ENCODE results near the gene FAM161A.
A peak's percentile ranks its signal among the peaks of the same experiment; 100 is the strongest.

FAM161A gene

DNA sequence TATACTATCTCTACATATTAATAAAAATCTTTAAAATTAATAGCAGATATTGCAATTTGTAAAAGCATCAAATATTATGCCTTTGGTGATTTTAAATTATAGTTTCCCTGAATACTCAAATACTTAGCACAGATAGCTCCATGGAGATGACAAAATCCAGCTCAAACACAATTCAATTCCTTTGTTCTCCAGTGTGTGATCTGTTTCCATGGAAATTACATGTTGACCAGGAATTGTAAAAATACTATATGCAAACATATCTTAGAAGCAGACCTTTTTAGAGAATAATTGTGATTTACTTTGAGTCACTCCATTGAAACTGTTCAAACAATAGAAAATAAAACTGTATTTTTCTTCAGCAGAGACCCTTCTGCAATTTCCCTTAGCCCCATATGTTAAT lies 68.3 kb downstream of the FAM161A start:
- no peak for DNase-seq

DNA sequence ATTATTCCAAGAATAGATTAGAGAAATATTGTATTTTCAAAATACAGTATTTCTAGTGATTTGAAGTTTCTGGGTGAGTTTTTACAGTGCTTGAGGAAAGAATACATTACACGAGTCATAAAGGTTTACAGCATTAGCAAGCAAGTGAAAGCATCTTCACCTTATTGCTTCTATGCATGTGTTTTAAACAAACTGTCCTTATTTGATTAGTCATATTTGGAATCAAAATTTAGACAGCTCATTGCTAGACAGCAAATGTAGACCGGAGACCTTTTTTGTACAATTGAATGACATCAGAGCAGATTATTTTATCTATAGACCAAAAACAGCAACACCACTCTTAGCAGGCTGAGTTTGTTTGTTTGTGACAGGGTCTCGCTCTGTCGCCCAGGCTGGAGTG lies 69.2 kb downstream of the FAM161A start:
- peak; percentile 25 for DNase-seq

DNA sequence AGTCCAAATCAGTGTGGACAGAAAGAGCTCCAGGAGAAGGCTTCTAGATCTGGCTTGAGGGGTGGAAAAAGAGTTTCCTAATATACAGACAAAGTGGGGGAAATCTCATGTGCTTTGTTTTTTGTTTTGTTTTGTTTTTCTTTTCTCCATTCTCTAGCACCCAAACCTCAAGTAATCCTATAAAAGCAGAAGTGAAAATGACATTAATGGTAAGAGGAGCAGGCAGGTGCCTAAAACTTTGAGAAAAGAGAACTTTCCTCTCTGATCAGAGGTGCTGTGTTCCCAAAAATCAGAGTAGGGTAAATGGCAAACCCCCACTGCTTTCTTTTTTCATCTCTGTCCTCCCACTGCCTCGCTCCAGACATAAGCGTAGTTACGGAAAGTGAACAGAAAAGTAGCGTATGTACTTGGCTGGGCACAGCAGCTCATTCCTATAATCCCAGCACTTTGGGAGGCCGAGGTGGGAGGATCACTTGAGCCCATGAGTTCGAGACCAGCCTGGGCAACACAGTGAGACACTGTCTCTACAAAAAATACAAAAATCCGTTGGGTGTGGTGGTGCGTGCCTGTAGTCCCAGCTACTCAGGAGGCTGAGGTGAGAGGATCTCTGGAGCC lies 77.8 kb downstream of the FAM161A start:
- DNase-seq: no peak
